ENCODE results near the gene PANX2.
A peak's percentile ranks its signal among the peaks of the same experiment; 100 is the strongest.
"Not testable (repeated sequence)": the region's sequence is repeated elsewhere in the genome, so short reads cannot be mapped to it uniquely, and the experiment has no call there.

The PANX2 gene

DNA sequence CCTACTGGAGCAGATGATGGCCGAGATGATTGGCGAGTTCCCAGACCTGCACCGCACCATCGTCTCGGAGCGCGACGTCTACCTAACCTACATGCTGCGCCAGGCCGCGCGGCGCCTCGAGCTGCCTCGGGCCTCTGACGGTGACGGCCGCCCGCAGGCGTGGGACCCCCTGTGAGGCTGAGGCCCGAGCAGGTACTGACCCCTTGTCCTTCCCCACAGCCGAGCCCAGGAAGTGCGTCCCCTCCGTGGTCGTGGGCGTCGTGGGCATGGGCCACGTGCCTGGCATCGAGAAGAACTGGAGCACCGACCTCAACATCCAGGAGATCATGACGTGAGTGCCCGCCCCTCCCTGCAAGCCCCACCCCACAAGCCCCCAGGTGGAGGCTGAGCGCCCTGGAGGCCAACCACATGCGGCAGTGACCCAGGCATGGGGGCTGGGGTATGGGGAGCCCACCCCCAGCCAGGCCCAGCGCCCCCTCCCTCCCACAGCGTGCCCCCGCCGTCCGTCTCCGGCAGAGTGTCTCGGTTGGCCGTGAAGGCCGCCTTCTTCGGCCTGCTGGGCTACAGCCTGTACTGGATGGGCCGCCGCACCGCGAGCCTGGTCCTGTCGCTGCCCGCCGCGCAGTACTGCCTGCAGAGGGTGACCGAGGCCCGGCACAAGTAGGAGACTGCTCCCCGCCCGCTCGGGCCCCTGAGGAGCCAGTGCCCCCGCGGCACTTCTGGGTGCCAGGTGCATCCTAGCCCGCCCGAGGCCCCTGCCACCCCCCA, 27.5 kb downstream of the PANX2 start:
- DNase-seq (ENCODE audit: low read depth in 2 of 2): no peak

DNA sequence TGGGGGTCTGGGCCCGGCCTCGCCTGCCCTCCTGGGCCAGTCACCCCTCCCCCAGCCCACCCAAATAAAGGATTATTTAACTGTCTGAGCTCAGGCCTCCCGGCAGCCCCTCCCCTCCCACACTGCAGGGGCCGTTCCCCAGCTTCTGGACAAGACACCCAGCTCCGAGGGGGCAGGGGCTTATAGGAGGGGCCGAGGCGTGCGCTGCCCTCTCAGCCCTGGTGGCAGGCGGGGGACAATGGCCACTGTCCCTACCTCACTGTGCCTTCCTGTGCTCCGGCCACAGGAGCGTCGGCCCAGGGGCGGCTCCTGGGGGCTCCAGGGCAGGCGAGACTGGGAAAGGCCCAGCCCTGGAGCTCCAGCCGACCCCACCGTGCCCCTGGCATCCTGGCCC, 28.1 kb downstream of the PANX2 start:
- DNase-seq (ENCODE audit: low read depth in 2 of 2): no peak

DNA sequence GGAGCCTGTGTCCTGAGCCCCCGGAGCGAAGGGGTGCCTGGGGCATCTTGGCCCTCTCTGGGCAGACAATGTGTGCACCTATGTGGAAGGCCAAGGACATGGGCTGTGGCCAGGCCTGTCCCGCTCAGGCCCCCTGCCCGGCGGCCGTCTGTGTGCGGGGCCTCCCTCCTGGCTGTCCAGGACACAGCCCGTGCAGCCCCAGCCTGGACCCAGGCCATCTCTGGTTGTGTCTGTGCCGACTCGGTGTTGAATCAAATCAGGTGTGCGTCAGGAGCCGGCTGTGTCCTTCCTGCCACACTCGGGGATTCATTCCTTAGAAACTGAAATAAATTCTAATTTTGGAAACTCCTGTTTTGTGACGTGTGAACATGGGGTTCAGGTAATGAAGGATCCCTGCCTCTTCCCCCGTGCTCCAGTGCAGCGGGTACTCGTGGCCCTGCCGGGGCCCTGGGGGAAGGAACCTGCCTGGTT, 28.8 kb downstream of the PANX2 start:
- no peak for DNase-seq (ENCODE audit: low read depth in 2 of 2)

DNA sequence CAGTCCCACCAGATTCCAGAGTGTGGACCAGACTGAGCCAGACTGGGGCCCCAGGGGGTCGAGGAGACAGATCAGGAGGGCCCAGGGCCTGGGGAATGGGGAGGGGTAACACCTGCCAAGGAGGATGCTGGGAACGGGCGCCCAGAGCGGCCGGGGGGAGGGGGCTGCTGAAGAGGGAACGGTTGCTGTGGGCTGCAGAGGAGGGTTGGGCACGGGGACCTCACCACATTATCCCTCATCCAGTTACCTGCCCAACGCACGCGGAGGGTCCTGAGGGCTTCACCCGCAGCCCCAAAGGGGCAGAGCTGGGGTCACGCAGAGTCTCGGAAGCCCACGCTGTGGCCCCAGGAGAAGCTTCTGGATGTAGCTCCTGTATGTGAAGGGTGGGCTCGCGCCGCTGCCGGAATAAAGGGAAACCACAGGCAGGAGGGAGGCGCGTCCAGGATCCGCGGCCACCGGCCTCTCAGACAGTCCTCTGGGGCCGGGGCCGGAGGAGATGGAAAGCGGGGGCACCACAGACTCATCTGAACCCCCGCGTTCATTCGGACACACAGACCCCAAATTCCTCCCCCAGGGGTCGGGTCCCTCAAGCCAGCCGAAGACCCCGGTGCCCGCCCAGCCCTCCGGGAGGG, 29.4 kb downstream of the PANX2 start:
- no peak for DNase-seq (ENCODE audit: low read depth in 2 of 2)

DNA sequence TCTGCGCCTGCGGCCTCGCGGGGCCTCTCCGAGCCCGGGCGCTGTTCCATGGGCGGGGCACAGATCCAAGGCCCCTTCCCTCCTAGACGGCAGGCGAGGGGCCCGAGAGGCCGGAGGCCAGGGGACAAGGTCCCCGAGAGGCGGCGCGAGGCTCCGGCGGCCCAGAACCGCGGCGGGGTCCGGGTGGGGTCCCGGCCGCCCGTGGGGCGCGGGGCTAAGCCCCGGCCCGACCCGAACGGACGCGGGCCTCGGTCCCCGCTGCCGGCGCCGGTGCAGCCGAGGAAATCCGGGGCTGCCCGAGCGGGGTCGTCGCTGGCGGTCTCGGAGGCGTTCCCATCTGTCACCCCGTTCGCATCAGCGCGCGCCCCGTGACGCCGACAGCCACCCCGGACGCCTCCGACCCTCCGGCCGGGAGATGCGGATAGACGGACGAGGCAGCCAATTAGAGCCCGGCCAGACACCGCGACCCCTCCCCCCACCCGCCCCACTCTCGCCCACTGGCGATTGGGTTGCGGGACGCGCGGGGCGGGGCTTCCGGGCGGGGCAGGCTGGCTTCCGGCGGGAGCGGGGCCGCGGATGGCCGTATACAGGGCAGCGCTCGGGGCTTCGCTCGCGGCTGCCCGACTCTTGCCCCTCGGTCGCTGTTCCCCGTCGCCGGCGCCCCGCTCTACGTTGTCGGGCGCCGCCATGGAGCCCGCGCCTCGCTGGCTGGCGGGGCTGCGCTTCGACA, 30.1 kb downstream of the PANX2 start, which contains the start of gene SELENOO:
TSS of gene SELENOO (plus strand) at position 551 of the 730 bp plus-strand sequence. CDS start at position 577, 26 bp downstream.
- peak; percentile 78 to 86 for DNase-seq (ENCODE audit: low read depth in 2 of 2)

DNA sequence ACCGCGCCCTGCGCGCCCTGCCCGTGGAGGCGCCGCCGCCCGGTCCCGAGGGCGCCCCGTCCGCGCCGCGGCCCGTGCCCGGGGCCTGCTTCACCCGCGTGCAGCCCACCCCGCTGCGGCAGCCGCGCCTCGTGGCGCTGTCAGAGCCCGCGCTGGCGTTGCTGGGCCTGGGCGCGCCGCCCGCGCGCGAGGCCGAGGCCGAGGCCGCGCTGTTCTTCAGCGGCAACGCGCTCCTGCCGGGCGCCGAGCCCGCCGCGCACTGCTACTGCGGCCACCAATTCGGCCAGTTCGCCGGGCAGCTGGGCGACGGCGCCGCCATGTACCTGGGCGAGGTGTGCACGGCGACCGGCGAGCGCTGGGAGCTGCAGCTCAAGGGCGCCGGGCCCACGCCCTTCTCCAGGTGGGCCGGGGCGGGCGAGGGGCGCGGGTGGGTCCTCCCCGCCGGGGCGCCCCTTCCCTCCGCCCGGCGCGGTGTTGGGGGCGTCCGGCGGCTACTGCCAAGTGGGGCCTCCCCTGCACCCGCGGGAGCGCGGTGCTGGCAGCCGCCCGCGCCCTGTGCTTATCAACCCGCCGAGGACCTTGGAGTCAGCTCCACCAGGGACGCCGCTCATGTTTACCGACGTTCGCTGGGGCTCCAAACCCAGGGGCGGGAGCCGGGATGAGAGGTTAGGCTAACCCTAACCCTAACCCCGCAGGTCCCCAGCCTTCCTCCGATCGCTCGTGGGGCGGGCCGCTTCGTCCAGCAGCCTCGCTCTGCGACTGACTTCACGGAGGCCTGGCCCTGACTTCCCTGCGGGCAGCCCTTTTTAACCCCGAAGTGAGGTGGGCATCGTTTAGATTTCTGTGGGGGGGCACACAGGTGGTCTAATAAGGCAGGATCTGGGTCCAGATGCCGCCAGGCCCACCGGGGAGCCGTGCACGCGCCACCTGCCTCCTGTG, 30.9 kb downstream of the PANX2 start:
- no peak for DNase-seq (ENCODE audit: low read depth in 2 of 2)

DNA sequence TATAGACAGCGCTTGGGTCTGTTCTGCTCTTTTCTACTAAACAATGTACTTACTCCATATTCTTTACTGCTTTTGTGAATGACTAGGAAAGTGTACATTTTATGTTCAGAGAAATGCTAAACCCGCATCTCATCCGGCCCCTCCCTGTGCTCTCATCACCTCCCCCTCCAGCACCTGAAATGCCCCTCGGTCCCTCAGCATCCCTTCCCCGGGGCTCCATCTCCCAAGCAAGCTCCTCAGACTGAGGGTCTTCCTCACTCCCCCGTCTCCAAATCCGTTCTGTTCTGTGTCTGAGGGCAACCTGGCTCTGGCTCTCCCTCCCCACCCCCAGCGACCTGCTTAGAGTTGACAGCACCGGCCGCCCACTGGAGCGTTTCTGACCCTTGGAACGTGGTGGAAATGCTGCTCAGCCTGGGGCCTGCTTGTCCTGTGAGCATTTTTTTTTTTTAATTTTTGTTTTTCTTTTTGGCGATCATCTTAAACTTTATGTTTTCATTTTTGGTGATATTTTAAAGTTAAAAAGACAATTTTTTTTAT, 31.7 kb downstream of the PANX2 start:
- DNase-seq (ENCODE audit: low read depth in 2 of 2): no peak

DNA sequence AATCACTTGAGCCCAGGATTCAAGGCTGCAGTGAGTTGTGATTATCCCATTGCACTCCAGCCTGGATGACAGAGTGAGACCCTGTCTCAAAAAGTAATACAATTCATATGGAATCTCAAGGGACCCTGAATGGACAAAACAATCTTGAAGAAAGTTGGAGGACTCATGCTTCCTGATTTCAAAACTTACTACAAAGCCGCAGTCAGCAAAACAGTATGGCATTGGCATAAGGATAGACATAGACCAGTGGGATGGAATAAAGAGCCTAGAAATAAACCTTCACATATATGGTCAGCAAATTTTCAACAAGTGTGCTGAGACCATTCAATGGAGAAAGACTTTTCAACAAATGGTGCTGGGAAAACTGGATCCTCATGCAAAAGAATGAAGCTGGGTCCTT, 32.8 kb downstream of the PANX2 start:
- no peak for DNase-seq (ENCODE audit: low read depth in 2 of 2)

DNA sequence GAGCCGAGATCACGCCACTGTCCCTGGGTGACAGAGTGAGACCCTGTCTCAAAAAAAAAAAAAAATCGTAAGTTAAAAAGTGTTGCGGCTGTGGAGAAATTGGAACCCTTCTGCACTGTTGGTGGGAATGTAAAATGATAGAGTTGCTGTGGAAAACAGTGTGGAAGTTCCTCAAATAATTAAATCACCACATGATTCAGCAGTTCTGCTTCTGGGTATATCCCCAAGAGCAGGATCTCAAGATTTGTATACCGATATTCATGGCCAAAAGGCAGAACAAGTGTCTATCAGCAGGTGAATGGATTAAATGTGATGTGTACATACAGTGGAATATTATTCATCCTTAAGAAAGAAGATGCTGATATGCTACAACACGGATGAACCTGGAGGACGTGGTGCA, 34.0 kb downstream of the PANX2 start:
- DNase-seq (ENCODE audit: low read depth in 2 of 2): no peak

DNA sequence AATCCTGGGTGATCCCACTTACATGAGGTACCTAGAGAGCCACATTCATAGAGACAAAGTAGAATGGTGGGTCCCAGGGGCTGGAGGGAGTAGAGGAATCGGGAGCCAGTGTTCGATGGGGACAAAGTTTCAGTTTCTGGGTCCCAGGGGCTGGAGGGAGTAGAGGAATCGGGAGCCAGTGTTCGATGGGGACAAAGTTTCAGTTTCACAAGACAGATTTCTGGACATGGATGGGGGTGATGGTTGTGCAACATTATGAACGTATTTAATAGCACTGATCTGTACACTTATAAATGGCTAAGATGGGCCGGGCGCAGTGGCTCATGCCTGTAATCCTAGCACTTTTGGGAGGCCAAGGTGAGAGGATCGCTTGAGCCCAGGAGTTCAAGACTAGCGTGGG, 34.5 kb downstream of the PANX2 start:
- DNase-seq (ENCODE audit: low read depth in 2 of 2): not testable (repeated sequence)

DNA sequence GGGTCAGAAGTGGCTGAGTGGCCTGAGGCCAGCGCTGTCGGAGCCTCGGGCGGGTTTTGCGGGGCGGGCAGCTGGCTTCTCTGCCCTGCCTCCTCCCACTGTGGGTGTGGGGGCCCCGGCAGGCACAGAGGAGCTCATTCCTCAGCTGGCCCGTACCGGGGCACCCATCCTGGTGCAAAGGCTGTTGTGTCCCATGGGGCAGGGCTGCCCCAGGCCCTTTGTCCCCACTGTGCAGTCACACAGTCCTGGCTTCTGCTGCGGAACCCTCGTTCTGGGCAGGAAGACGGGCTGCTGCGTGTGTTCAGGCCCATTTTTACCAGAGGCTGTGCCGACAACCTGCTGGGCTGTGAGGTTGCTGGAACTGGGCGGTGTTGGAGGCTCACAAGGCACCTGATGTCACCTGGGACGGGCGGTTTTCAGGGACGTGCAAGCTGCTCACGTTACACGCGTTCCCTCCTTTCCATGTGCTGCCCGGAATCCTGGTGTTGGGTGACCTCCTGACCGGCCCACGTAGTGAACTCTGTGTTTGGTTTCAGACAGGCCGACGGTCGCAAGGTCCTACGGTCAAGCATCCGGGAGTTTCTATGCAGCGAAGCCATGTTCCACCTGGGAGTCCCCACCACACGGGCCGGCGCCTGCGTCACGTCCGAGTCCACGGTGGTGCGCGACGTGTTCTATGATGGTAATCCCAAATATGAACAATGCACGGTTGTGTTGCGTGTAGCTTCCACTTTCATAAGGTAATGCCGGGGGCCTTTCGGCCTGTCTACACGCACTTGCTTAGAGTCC, 35.4 kb downstream of the PANX2 start:
- no peak for DNase-seq (ENCODE audit: low read depth in 2 of 2)

DNA sequence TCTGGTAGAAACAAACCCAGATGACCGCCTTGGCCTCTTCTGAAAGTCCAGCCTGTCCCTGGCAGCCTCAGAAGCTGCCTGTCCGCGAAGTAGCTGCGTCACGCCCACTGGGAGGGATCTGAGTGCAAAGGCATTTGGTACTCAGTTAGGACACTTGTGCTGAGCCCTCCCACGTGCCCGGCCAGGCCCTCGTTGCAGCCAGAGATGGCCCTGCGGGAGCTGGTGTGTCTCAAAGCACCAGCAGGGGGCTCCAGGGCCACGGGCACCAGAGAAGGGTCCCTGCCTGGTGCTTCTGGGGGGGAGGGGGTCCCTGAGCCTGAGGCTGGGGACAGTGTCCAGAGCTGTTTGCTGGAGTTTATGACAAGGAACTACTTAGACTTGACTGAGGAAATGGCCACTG, 36.1 kb downstream of the PANX2 start:
- no peak for DNase-seq (ENCODE audit: low read depth in 2 of 2)

DNA sequence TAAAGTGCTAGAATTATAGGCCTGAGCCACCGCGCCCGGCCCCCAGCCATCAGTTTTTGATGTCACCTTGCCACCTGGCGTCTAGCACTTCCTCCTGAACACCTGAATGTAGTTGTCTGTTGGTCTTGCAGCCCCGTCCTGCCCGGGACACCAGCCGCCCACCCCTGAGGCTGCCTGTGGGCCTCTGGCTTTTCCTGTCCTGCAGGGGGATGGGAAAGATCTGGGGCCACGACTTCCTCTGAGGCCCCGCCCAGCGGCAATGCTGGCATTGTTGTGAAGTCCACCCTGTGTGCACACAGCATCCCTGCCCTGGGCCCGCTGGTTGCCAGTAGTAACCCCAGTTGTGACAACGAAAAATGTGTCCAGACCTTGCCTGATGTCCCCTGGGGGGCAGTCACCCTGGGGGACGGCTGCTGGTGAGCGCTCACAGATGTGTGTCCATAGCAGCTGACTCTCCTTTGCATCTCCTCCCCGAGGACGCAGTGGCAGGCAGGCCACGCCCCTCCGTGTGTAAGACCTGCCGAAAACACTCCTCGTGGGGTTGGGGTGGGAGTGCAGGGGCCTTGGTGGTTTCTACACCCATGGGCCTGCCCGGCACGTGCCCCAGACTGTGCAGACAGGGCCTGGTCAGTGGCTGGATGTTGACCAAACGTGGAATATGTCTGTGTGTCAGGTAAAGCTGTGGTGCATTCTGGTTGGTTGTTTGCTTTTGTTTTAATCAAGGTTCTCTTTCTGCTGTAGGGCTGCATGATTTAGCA, 37.0 kb downstream of the PANX2 start:
- no peak for DNase-seq (ENCODE audit: low read depth in 2 of 2)

DNA sequence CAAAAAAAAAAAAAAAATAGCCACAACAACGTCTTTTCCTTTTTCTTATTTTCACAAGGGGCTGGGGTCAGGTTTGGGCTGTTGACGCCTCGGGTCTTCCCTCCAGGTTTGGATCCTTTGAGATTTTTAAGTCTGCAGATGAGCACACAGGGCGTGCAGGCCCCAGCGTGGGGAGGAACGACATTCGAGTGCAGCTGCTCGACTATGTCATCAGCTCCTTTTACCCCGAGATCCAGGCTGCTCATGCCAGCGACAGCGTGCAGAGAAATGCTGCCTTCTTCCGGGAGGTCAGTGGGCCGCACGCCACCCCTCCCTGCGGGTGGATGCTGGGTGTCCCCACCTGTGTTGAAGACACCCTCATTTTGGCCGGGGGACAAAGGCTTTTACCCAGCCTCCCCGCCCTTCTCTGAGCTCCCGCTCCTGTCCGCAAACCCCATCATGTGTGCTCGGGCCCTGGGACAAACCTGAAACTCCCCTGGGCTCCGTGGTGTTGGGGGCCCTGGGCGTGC, 38.0 kb downstream of the PANX2 start:
- DNase-seq (ENCODE audit: low read depth in 2 of 2): no peak

DNA sequence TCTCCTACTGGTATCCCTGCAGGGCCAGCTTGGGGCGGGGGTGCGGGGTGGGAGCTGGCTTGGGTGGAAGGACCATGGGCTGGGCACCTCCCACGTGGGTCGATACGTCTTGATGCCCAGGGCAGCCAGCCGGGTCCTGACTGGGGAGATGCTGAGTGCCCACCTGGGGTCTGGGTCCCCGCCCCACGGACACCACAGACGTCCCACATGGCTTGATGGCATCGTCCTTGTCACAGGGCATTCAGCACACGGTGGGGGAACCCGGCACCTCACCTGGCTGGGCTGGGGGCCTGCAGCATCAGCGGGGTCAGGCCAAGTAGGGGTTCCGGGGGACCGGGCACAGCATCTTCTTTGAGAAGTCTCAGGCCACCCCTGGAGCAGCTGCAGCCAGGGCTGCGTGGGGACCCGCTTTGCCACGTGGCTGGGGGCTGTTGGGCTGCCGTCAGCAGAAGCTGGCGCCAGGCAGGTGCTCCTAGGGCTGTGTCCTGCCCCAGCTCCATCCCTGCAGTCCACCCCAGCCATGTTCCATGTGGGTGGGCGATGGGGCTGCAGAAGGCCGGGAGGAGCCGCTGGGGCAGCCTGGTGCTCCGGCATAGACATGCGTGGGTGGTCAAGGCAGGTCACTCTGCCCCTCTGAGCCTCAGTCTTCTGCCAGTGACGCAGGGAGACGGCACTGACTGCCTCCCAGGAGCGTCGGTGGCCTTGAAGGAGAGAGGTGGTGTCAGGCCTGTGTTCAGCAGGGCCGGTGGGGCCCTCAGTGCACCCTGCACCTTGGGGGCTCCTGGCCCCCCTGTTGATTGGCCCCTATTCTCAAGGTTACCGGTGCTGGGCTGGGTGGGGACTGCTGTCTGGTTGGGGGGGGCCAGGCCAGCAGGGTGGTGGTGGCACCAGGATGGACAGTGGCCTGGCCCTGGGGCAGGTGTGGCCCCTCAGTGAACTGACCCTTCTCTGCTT, 38.7 kb downstream of the PANX2 start:
- DNase-seq (ENCODE audit: low read depth in 2 of 2): no peak

DNA sequence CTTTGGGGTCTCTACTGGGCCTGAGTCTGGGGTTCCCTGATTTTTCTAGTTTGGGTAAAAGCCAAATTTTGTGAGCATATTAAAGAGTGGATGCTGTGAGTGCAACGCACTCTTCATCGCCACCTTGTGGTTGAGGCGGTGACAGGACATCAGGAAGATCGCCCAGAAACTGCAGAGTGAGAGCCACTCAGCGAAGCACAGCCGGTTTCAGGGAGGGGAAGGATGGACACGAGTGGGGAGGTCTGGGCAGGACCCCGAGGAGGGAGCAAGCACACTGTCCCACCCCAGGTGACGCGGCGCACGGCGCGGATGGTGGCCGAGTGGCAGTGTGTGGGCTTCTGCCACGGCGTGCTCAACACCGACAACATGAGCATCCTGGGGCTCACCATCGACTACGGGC, 39.4 kb downstream of the PANX2 start:
- DNase-seq (ENCODE audit: low read depth in 2 of 2): peak in 1 of 2 donors; percentile 46

DNA sequence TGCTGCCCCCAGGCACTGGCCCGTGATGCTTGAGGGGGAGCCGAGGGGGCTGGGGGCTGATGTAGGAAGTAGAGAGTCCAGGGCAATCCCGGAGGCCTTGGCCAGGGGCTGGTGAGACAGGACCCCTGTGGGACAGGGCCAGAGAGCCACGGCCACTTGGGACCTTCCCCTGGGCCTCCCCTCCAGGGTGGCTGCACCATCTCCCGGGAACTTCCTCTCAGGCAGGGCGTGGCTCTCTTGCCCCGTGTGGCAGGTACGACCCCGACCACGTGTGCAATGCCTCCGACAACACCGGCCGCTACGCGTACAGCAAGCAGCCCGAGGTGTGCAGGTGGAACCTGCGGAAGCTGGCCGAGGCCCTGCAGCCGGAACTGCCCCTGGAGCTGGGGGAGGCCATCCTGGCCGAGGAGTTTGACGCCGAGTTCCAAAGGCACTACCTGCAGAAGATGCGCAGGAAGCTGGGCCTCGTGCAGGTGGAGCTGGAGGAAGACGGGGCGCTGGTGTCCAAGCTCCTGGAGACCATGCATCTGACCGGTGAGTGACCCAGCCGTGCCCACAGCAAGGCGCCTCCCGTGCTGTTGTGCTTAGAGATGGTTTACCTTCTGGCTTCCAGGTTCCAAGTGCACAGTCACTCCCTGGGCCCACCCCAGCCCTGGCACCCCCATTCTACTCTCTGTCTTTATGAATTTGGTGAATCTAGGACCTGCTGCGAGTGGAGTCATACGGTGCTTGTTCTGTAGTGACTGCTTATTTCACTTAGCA, 40.0 kb downstream of the PANX2 start:
- no peak for DNase-seq (ENCODE audit: low read depth in 2 of 2)

DNA sequence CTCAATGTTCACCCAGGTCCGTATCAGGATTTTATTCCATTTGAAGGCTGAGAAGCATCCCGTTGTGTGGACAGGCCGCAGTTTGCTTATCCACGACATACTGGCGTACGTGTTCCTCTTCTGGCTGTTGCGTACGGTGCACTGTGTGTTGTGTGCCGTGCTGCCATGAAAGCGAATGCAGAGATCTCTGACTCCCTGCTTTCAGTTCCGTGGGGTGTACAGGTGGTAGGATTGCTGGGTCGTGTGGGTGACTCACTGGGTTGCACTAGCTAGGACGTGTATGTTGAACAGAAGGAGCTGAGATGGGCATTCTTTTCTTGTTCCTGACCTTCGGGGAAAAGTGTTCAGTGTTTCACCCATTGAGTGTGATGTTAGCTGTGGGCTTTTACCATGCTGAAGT, 40.6 kb downstream of the PANX2 start:
- DNase-seq (ENCODE audit: low read depth in 2 of 2): no peak

Measured in stimulated activated CD8-positive, alpha-beta memory T cell treated with anti-CD3 and anti-CD28 coated beads, Interleukin-2, amount 100 ng/mL, for 1 hour (primary cell).